Right cardiac atrium (tissue), 5 donors: ENCODE measurements around the gene RAB3C. TPM values are rescaled to one million over a fixed set of nuclear protein-coding genes. Genes with fewer than 3 reads are reported as not detected.
A peak's percentile ranks its signal among the peaks of the same experiment; 100 is the strongest.

Source experiments
- ATAC-seq, 2 donors: fragments of 200-7000 bp; cut with Tn5 transposase; one replicate each; pipeline versions ENCODE4 v1.8.0 to v1.9.1; 2020; ENCODE audit warnings: moderate library complexity in 2 of 2, mild to moderate bottlenecking in 1 of 2
- DNase-seq, 3 donors: peaks; one replicate each; pipeline ENCODE4 v3.0.0-alpha.2; 2020
- H3K27ac ChIP-seq: one replicate; pipeline ENCODE4 v1.5.1; 2013; ENCODE audit warnings: mild to moderate bottlenecking, low read length, control low read depth, moderate library complexity
- H3K27me3 ChIP-seq: one replicate; pipeline ENCODE4 v1.6.1; 2013; ENCODE audit not compliant: control insufficient read depth, insufficient read depth
- H3K4me1 ChIP-seq: one replicate; pipeline ENCODE4 v1.6.1; 2013; ENCODE audit warnings: low read length; ENCODE audit not compliant: control insufficient read depth, insufficient read depth
- H3K4me3 ChIP-seq: one replicate; pipeline ENCODE4 v1.5.1; 2013; ENCODE audit warnings: low read length, control low read depth
- H3K9me3 ChIP-seq: one replicate; pipeline ENCODE4 v1.6.1; 2013; ENCODE audit warnings: low read length; ENCODE audit not compliant: control insufficient read depth
- WGBS: extraction: QIAGEN DNeasy Blood & Tissue Kit; methylation state at CpG from one replicate; pipeline ENCODE4 v1.1.7; 2013; 5-methylcytosine and 5-hydroxymethylcytosine counted together
- intact Hi-C, 4 donors: fragments of 100-400 bp; cut with DNase I; formaldehyde crosslinking; loops; one replicate each; pipeline versions ENCODE4 v1.11.0 to v1.14.0; 2022 to 2023
- polyA plus RNA-seq: library from polyadenylated mRNA; stranded (reverse); fragments of 200-250 nt; gene quantifications from one replicate; pipeline ENCODE4 v1.2.3, GENCODE V29; 2013
- total RNA-seq, 4 donors: library from RNA; stranded (reverse); fragmentation: NEBNext Ultra II Directional; extraction: Animal tissue kit (Norgen Biotek cat#: 25700); gene quantifications; one replicate each; pipeline ENCODE4 v1.2.1, GENCODE V29; 2021
- donor health status: healthy with polysubstance abuse.
- donor health status: DM: no; HTN: yes; CAD: no.
- donor health status: DM: no; HTN: no; CAD: no.
- donor health status: DM: no; HTN: yes; CAD: no; lungs with severe emphysema.
- donor health status: DM: yes; HTN: yes; CAD: no.

The RAB3C gene
- total and polyA plus RNA-seq, 5 donors = 0.34 to 1.3 (median 0.53) TPM

- Histone ChIP-seq H3K27ac (no peak overlapping the region), H3K9me3 (no peaks in the 10 kb centered on the region), H3K27me3 (no peaks in the 10 kb centered on the region), H3K4me3 (no peak overlapping the region), H3K4me1 (peaks cover 4% of the 10 kb centered on the region)
- intact Hi-C loops = loop anchor here (5.0 to 10.0 kb wide), 3 partner anchors 121 to 488 kb away; no protein-coding TSS in a partner anchor
- ATAC-seq (peak; percentile 46 to 51), DNase-seq (peak; percentile 62 to 83 (median 70))
- WGBS = 43% methylated on average over 14 of the region's 14 CpGs
Measured at GRCh38 chr5:58886315-58887207, 303.7 kb downstream of the RAB3C start.

GRCh38 chr5:58887311-58887710 is 304.4 kb downstream of the RAB3C start:
- DNase-seq = peak; percentile 34 to 59 (median 52)
- Histone ChIP-seq H3K4me3 (no peak overlapping the region), H3K27me3 (no peaks in the 10 kb centered on the region), H3K4me1 (peaks cover 4% of the 10 kb centered on the region), H3K27ac (no peak overlapping the region), H3K9me3 (no peaks in the 10 kb centered on the region)
- intact Hi-C loops = loop anchor here (5.0 to 10.0 kb wide), 3 partner anchors 120 to 487 kb away; no protein-coding TSS in a partner anchor
- 95% methylated on average over 4 of the region's 4 CpGs for WGBS
- ATAC-seq = no peak

- peak; percentile 80 to 89 (median 84) for DNase-seq
- WGBS = 44% methylated on average over 7 of the region's 7 CpGs
Measured at GRCh38 chr5:58887721-58888409, 305.0 kb downstream of the RAB3C start.

DNA sequence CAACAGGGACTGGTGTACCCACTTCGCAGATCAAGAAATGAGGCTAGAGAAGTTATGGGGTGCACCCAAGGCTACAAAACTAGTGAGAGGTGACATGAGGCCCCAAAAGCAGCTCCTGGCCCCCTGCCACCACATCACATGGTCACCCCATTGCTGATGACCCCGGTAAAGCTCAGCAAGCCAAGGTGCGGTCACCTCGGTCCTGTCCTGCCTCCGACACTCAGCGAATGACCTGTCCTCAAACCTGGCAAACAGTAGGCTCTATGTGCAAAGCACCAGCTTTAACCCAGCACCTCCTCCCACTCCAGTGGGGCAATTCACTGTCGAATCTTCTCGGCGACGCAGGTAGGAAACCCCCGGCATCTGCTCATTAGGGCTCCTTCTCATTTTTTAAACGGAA is 307.4 kb downstream of the RAB3C start:
- H3K27ac ChIP-seq = peak overlapping the region; percentile 85
- intact Hi-C loops = loop anchor here in 3 of 4 donors (5.0 to 10.0 kb wide), 3 partner anchors 112 to 285 kb away; no protein-coding TSS in a partner anchor
- peaks cover 4% of the 10 kb centered on the region for H3K4me1 ChIP-seq
- no peaks in the 10 kb centered on the region for H3K27me3 ChIP-seq
- WGBS = 91% methylated on average over 12 of the region's 12 CpGs
- no peak for ATAC-seq
- DNase-seq = peak; percentile 41 to 67 (median 61)
- H3K4me3 ChIP-seq = no peak overlapping the region
- no peaks in the 10 kb centered on the region for H3K9me3 ChIP-seq

More at GRCh38 chr5:58887721-58888409, 305.0 kb downstream of the RAB3C start:
- peaks cover 4% of the 10 kb centered on the region for H3K4me1 ChIP-seq
- intact Hi-C loops = loop anchor here (5.0 to 10.0 kb wide), 3 partner anchors 119 to 487 kb away; no protein-coding TSS in a partner anchor
- H3K27ac ChIP-seq = peak overlapping the region; percentile 73
- H3K9me3 ChIP-seq = no peaks in the 10 kb centered on the region
- H3K27me3 ChIP-seq = no peaks in the 10 kb centered on the region
- peak; percentile 51 to 78 for ATAC-seq
- no peak overlapping the region for H3K4me3 ChIP-seq

GRCh38 chr5:58890701-58891085 is 307.8 kb downstream of the RAB3C start:
- Histone ChIP-seq H3K4me1 (peaks cover 4% of the 10 kb centered on the region), H3K9me3 (no peaks in the 10 kb centered on the region), H3K27me3 (no peaks in the 10 kb centered on the region), H3K27ac (peak overlapping the region; percentile 85), H3K4me3 (no peak overlapping the region)
- 81% methylated on average over 6 of the region's 6 CpGs for WGBS
- no peak for ATAC-seq
- DNase-seq = no peak
- intact Hi-C loops = loop anchor here in 3 of 4 donors (5.0 to 10.0 kb wide), 3 partner anchors 112 to 284 kb away; no protein-coding TSS in a partner anchor

- Histone ChIP-seq H3K27ac (peak overlapping the region; percentile 85), H3K9me3 (no peaks in the 10 kb centered on the region), H3K27me3 (no peaks in the 10 kb centered on the region), H3K4me1 (peaks cover 4% of the 10 kb centered on the region), H3K4me3 (no peak overlapping the region)
- ATAC-seq = peak; percentile 80 to 82
- intact Hi-C loops = loop anchor here in 3 of 4 donors (5.0 to 10.0 kb wide), 3 partner anchors 111 to 283 kb away; no protein-coding TSS in a partner anchor
- 14% methylated on average over 18 of the region's 18 CpGs for WGBS
- peak; percentile 78 to 89 (median 86) for DNase-seq
Measured at GRCh38 chr5:58891086-58891970, 308.5 kb downstream of the RAB3C start.

- Histone ChIP-seq H3K27me3 (no peaks in the 10 kb centered on the region), H3K4me1 (peaks cover 4% of the 10 kb centered on the region), H3K27ac (no peak overlapping the region), H3K4me3 (no peak overlapping the region), H3K9me3 (no peaks in the 10 kb centered on the region)
- DNase-seq (no peak), ATAC-seq (no peak)
- intact Hi-C loops = loop anchor here in 3 of 4 donors (5.0 to 10.0 kb wide), 3 partner anchors 110 to 283 kb away; no protein-coding TSS in a partner anchor
Measured at GRCh38 chr5:58891971-58892343, 309.1 kb downstream of the RAB3C start.

- WGBS = 72% methylated on average over 1 of the region's 1 CpG
- Histone ChIP-seq H3K27ac (no peak overlapping the region), H3K4me1 (peaks cover 2% of the 10 kb centered on the region), H3K9me3 (no peaks in the 10 kb centered on the region), H3K27me3 (no peaks in the 10 kb centered on the region), H3K4me3 (no peak overlapping the region)
- intact Hi-C loops = loop anchor here in 3 of 4 donors (5.0 to 10.0 kb wide), 3 partner anchors 109 to 281 kb away; no protein-coding TSS in a partner anchor
- ATAC-seq (no peak), DNase-seq (no peak)
Measured at GRCh38 chr5:58893551-58893950, 310.7 kb downstream of the RAB3C start.

DNA sequence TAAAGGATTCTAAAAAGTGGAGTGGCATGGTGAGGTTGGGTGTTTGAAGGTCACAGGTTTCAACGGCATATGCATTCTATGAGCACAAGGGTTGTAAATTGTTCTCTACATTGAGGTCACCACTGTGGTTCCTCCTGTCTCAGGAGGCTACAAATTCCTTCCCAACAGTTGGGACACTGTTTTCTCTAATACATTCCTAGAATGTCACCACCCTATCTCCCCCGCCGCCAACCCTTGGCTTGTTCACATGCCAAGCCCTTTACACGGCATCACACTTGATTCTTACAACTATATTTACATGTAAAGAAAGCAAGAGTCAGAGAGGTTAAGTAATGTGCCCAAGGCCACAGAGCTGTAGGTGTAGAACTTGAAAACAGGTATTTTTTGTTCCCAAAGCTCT is 315.1 kb downstream of the RAB3C start:
- intact Hi-C loops = loop anchor here in 3 of 4 donors (10.0 kb wide), 2 partner anchors 107 to 277 kb away; no protein-coding TSS in a partner anchor
- 76% methylated on average over 4 of the region's 4 CpGs for whole genome bisulfite sequencing

DNA sequence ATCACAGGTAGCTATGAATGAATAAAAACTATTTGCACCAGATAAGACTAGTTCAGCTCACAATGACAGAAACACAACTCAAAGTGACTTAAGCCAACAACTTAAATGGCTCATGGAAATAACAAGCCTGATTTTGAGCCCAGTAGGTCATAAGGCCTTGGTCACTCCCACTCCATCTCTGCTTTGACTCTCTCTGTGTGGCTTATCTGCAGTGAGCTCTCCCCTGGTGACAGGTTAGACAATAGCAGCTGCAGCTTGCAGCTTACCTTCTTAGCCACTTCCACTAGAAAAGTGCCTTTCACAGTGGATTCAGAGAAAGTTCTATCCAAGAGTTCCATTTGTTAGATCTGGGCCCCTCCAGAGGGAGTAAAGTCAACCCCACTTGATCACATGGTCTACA is 315.7 kb downstream of the RAB3C start:
- Histone ChIP-seq H3K27me3 (no peaks in the 10 kb centered on the region), H3K4me3 (no peak overlapping the region), H3K27ac (no peak overlapping the region), H3K9me3 (no peaks in the 10 kb centered on the region), H3K4me1 (no peaks in the 10 kb centered on the region)
- intact Hi-C loops = loop anchor here in 3 of 4 donors (10.0 kb wide), 2 partner anchors 106 to 276 kb away; no protein-coding TSS in a partner anchor
- DNase-seq = no peak
- ATAC-seq = no peak

More for the DNA sequence above, 315.1 kb downstream of the RAB3C start:
- no peak for DNase-seq
- Histone ChIP-seq H3K9me3 (no peaks in the 10 kb centered on the region), H3K27ac (no peak overlapping the region), H3K27me3 (no peaks in the 10 kb centered on the region), H3K4me3 (no peak overlapping the region), H3K4me1 (no peaks in the 10 kb centered on the region)
- no peak for ATAC-seq
